Stomach (tissue), 9 donors: ENCODE data around the gene PDCD1. TPM values are rescaled to one million over a fixed set of nuclear protein-coding genes. Genes with fewer than 3 reads are reported as not detected.
"Not testable (repeated sequence)": the region's sequence is repeated elsewhere in the genome, so short reads cannot be mapped to it uniquely, and the experiment has no call there.

Experiments used
- DNase-seq, 2 donors: peaks; one replicate each; pipeline versions ENCODE4 v3.0.0 to v3.0.0-alpha.2; 2013 to 2019
- H3K27ac ChIP-seq, 5 donors: fragments of 200-600 bp in 4 of 5; sonication (generic) in 4 of 5; one replicate each; pipeline ENCODE4 v1.5.1; 2013 to 2019; ENCODE audit warnings: mild to moderate bottlenecking in 1 of 5, moderate library complexity in 1 of 5
- H3K27me3 ChIP-seq, 3 donors: fragments of 200-600 bp; sonication (generic); one replicate each; pipeline ENCODE4 v1.5.1; 2017 to 2019; ENCODE audit warnings: mixed run types in 1 of 3
- H3K36me3 ChIP-seq, 4 donors: fragments of 200-600 bp; sonication (generic); 1 replicate in 3 of 4; 2 replicates in 1 of 4; pipeline ENCODE4 v1.5.1; 2016 to 2019
- H3K4me1 ChIP-seq, 4 donors: fragments of 200-600 bp; sonication (generic); one replicate each; pipeline ENCODE4 v1.5.1; 2016 to 2019
- H3K4me3 ChIP-seq, 4 donors: fragments of 200-600 bp; sonication (generic) in 3 of 4; one replicate each; pipeline ENCODE4 v1.5.1; 2016 to 2019; ENCODE audit warnings: mild to moderate bottlenecking in 1 of 4
- H3K9me3 ChIP-seq, 4 donors: fragments of 200-600 bp; sonication (generic); one replicate each; pipeline ENCODE4 v1.5.1; 2016 to 2019
- EP300 ChIP-seq: sonication (generic); formaldehyde crosslinking; IDR thresholded peaks from one replicate; pipeline ENCODE4 v1.6.1; 2017; ENCODE audit warnings: antibody characterized with exemption
- POLR2A ChIP-seq, 4 donors: fragments of 450-650 bp; IDR thresholded peaks; one replicate each; pipeline ENCODE4 v1.6.1; 2016; ENCODE audit warnings: antibody characterized with exemption in 4 of 4, control low read depth in 2 of 4, mild to moderate bottlenecking in 1 of 4, moderate library complexity in 1 of 4
- POLR2AphosphoS5 ChIP-seq, 3 donors: sonication (generic); formaldehyde crosslinking; IDR thresholded peaks; one replicate each; pipeline ENCODE4 v1.6.1; 2016; ENCODE audit warnings: antibody characterized with exemption in 3 of 3
- WGBS, 5 donors: extraction: QIAGEN DNeasy Blood & Tissue Kit in 3 of 5; methylation state at CpG; one replicate each; pipeline versions ENCODE4 v1.1.5 to v1.1.7; 2013 to 2018; 5-methylcytosine and 5-hydroxymethylcytosine counted together
- intact Hi-C: fragments of 100-400 bp; cut with DNase I; formaldehyde crosslinking; loops from one replicate; pipeline ENCODE4 v1.15.1; 2023; ENCODE audit warnings: low total_unique reads
- polyA plus RNA-seq, 3 donors: library from polyadenylated mRNA; stranded (reverse); fragments of 200-250 nt; gene quantifications; one replicate each; pipeline ENCODE4 v1.2.3, GENCODE V29; 2013
- total RNA-seq, 5 donors: library from RNA; depleted of rRNA; stranded (reverse); fragments of >200 nt; gene quantifications; one replicate each; pipeline versions ENCODE4 v1.1.0 to v1.2.3, GENCODE V29; 2014 to 2016
- TF ChIP-seq, protein P1 (sequence below), 7 experiments: fragments of 450-650 bp in 4 of 7; fragments of 200-600 bp in 3 of 7; sonication (generic) in 3 of 7; IDR thresholded peaks; one replicate each; pipeline ENCODE4 v1.5.1; 2016 to 2019; ENCODE audit warnings: antibody characterized with exemption in 7 of 7, control low read depth in 2 of 7, mild to moderate bottlenecking in 1 of 7
- donor health status: healthy with polysubstance abuse.
- donor health status: Bipolar disorder and iron deficiency.
- donor health status: healthy.

The PDCD1 gene
- total and polyA plus RNA-seq, 8 donors: 0.18 to 2.2 (median 0.60) TPM; not detected in 3

DNA sequence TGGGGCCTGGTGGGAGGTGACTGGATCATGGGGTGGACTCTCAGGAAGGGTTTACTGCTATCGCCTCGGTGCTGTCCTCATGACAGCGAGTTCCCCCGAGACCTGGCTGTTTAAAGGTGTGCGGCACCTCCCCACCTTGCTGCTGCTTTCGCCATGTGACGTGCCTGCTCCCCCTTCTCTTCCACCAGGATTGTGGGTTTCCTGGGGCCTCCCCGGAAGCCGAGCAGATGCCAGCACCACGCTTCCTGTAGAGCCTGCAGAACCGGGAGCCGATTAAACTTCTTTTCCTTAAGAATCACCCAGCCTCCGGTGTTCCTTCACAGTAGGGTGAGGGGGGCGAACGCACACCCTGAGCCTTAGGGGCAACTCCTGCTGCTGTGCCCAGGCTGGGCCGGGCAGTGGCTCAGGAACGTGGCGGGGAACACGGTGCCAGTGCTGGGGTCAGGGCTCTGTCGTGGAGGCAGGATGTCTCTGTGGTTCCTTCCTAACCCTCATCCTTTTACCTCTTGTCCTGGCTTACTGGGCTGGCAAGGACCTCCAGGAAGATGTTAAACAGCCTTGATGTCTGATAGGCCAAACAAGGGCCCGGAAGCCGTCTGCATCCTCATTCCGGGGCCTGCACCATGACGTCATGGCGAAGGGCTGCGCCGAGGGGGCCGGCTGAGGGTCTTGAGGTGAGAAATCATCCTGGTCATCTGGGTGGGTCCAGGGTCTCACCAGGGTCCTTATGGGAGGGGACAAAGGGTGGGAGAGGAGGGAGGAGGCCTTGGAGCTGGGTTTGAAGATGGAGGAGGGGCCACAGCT is 37.0 kb downstream of the PDCD1 start:
- no peak for TF ChIP-seq EP300
- TF ChIP-seq, protein P1, sequence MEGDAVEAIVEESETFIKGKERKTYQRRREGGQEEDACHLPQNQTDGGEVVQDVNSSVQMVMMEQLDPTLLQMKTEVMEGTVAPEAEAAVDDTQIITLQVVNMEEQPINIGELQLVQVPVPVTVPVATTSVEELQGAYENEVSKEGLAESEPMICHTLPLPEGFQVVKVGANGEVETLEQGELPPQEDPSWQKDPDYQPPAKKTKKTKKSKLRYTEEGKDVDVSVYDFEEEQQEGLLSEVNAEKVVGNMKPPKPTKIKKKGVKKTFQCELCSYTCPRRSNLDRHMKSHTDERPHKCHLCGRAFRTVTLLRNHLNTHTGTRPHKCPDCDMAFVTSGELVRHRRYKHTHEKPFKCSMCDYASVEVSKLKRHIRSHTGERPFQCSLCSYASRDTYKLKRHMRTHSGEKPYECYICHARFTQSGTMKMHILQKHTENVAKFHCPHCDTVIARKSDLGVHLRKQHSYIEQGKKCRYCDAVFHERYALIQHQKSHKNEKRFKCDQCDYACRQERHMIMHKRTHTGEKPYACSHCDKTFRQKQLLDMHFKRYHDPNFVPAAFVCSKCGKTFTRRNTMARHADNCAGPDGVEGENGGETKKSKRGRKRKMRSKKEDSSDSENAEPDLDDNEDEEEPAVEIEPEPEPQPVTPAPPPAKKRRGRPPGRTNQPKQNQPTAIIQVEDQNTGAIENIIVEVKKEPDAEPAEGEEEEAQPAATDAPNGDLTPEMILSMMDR (IDR thresholded peaks at IDR 0.05): no peak
- TF ChIP-seq POLR2A (IDR thresholded peaks at IDR 0.05): no peak
- no peak for TF ChIP-seq POLR2AphosphoS5 (IDR thresholded peaks at IDR 0.05)
- intact Hi-C loops: no loop called here
- WGBS, 5 donors: 57 to 88% (median 77%) methylated on average over 17 to 28 of the region's 28 CpGs

GRCh38 chr2:241820625-241821384 is 37.9 kb downstream of the PDCD1 start:
- Histone ChIP-seq H3K27me3 (peaks cover 0 to 47% (median 15%) of the 10 kb centered on the region in 3 donors), H3K27ac (no peak overlapping the region), H3K9me3 (no peaks in the 10 kb centered on the region), H3K4me1 (no peaks in the 10 kb centered on the region), H3K4me3 (no peak overlapping the region), H3K36me3 (no peaks in the 10 kb centered on the region)
- TF ChIP-seq, protein P1 (IDR thresholded peaks at IDR 0.05): no peak
- TF ChIP-seq POLR2AphosphoS5 (IDR thresholded peaks at IDR 0.05): no peak
- TF ChIP-seq EP300: no peak
- no peak for TF ChIP-seq POLR2A (IDR thresholded peaks at IDR 0.05)
- peak in 1 of 2 donors; percentile 2 for DNase-seq
- 81 to 86% (median 84%) methylated on average over 29 to 31 of the region's 31 CpGs for WGBS, 5 donors
- intact Hi-C loops: no loop called here

More for the DNA sequence above, 37.0 kb downstream of the PDCD1 start:
- Histone ChIP-seq H3K4me1 (no peaks in the 10 kb centered on the region), H3K9me3 (peaks cover 0 to 5% (median 4%) of the 10 kb centered on the region in 4 donors), H3K4me3 (no peak overlapping the region), H3K36me3 (no peaks in the 10 kb centered on the region), H3K27ac (no peak overlapping the region), H3K27me3 (peaks cover 0 to 45% (median 13%) of the 10 kb centered on the region in 3 donors)
- peak in 1 of 2 donors; percentile 5 for DNase-seq

DNA sequence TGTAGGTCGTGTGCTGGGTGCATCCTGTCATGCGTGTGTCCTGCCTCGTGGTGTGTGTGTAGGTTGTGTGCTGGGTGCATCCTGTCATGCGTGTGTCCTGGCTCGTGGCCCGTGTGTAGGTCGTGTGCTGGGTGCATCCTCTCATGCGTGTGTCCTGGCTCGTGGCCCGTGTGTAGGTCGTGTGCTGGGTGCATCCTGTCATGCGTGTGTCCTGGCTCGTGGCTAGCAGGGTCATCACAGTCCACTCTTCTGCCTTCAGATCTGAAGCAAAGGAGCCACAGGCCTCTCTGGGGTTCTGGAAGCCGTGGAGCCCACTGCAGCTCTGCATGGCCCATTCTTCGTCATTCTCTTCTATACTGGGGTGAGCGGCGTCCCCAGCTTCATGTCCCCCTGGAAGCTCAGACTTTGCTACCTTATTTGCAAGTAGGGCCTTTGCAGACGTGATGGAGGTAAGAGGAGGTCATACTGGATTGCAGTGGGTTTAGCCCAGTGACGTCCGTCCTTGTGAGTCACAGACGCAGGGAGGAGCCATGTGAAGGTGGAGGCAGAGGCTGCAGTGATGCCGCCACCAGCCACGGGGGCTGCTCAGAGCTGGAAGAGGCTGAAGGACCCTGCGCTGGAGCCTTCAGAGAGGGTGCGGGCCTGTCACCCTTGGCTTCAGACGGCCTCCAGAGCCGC is 38.6 kb downstream of the PDCD1 start:
- DNase-seq, intact Hi-C loops, H3K27ac ChIP-seq, H3K9me3 ChIP-seq, H3K4me3 ChIP-seq, H3K4me1 ChIP-seq, H3K36me3 ChIP-seq: not testable (repeated sequence)
- H3K27me3 ChIP-seq: peaks cover 0 to 54% (median 15%) of the 10 kb centered on the region in 3 donors
- WGBS, 5 donors: 82 to 90% (median 85%) methylated on average over 18 to 27 of the region's 27 CpGs

- intact Hi-C loops: no loop called here
- peak; percentile 5 to 19 for DNase-seq
- WGBS, 5 donors: 36 to 63% (median 50%) methylated on average over 8 to 10 of the region's 10 CpGs
Observed at GRCh38 chr2:241818943-241819270, 39.8 kb downstream of the PDCD1 start.

More at GRCh38 chr2:241818943-241819270, 39.8 kb downstream of the PDCD1 start:
- H3K36me3 ChIP-seq: no peaks in the 10 kb centered on the region
- H3K4me1 ChIP-seq: no peaks in the 10 kb centered on the region
- H3K9me3 ChIP-seq: no peaks in the 10 kb centered on the region
- H3K27me3 ChIP-seq: peaks cover 0 to 66% (median 15%) of the 10 kb centered on the region in 3 donors
- no peak for TF ChIP-seq POLR2AphosphoS5 (IDR thresholded peaks at IDR 0.05)
- TF ChIP-seq, protein P1 (IDR thresholded peaks at IDR 0.05): no peak
- no peak overlapping the region for H3K27ac ChIP-seq
- no peak overlapping the region for H3K4me3 ChIP-seq
